Caco-2 (cell line): ENCODE measurements around the gene PRKACA. TPM values are rescaled to one million over a fixed set of nuclear protein-coding genes. Genes with fewer than 3 reads are reported as not detected.

ENCODE experiments used
- BruUV-seq: library from RNA; stranded (reverse); fragments of 400-500 nt; replicated peaks from 2 replicates; lab custom pipeline; 2021; lab: Mats Ljungman, UMichigan
- CTCF ChIA-PET: fragments of 300-600 bp; sonication (Branson Sonifier 250); formaldehyde crosslinking; loops from one replicate; lab custom pipeline; 2022; ENCODE audit warnings: antibody characterized with exemption; lab: Charles Lee
- POLR2A ChIA-PET: fragments of 300-600 bp; sonication (Branson Sonifier 250); formaldehyde crosslinking; loops from one replicate; lab custom pipeline; 2022; ENCODE audit warnings: antibody characterized with exemption; lab: Charles Lee
- DNase-seq, 2 experiments: peaks; one replicate each; pipeline versions ENCODE4 v3.0.0 to v3.0.0-alpha.2; 2020 to 2022
- H3K27me3 ChIP-seq: replicated peaks from 2 replicates; pipeline ENCODE4 v1.6.0; 2011; ENCODE audit warnings: low read length; ENCODE audit not compliant: control insufficient read depth, insufficient read depth
- H3K36me3 ChIP-seq: 2 replicates; pipeline ENCODE4 v1.5.1; 2011; ENCODE audit warnings: low read length; ENCODE audit not compliant: control insufficient read depth, insufficient read depth
- H3K4me1 ChIP-seq: fragments of 250-450 bp; sonication (Bioruptor Pico); 2 replicates; pipeline ENCODE4 v1.5.1; 2020; ENCODE audit warnings: mild to moderate bottlenecking
- H3K4me3 ChIP-seq: 2 replicates; pipeline ENCODE4 v1.5.1; 2011; ENCODE audit warnings: low read depth, mild to moderate bottlenecking, control low read depth, low read length
- H3K9me3 ChIP-seq: fragments of 250-450 bp; sonication (Bioruptor Pico); 2 replicates; pipeline ENCODE4 v1.5.1; 2020; ENCODE audit warnings: mild to moderate bottlenecking, moderate library complexity
- H3K27ac Mint-ChIP-seq: one replicate; pipeline ENCODE4 v1.8.0; 2022; ENCODE audit warnings: mixed read lengths; ENCODE audit not compliant: unreplicated experiment
- H3K27me3 Mint-ChIP-seq: one replicate; pipeline ENCODE4 v1.8.0; 2022; ENCODE audit warnings: mixed read lengths; ENCODE audit not compliant: insufficient read depth, unreplicated experiment
- H3K36me3 Mint-ChIP-seq: one replicate; pipeline ENCODE4 v1.8.0; 2022; ENCODE audit warnings: mild to moderate bottlenecking, mixed read lengths; ENCODE audit not compliant: insufficient read depth, unreplicated experiment
- H3K4me1 Mint-ChIP-seq: one replicate; pipeline ENCODE4 v1.8.0; 2022; ENCODE audit warnings: low read depth, mixed read lengths; ENCODE audit not compliant: unreplicated experiment
- H3K4me3 Mint-ChIP-seq: one replicate; pipeline ENCODE4 v1.8.0; 2022; ENCODE audit warnings: mild to moderate bottlenecking, moderate library complexity, mixed read lengths; ENCODE audit not compliant: unreplicated experiment
- H3K9me3 Mint-ChIP-seq: one replicate; pipeline ENCODE4 v1.8.0; 2022; ENCODE audit warnings: mixed read lengths; ENCODE audit not compliant: unreplicated experiment
- CTCF ChIP-seq, 2 experiments: fragments of 200-600 bp in 1 of 2; IDR thresholded peaks; 1 replicate in 1 of 2; 2 replicates in 1 of 2; pipeline versions ENCODE4 v1.5.1 to v1.8.0; 2011 to 2022; ENCODE audit warnings: antibody characterized with exemption in 1 of 2, control low read depth in 1 of 2, inconsistent platforms in 1 of 2, low read depth in 1 of 2, low read length in 1 of 2, mild to moderate bottlenecking in 1 of 2, moderate library complexity in 1 of 2; ENCODE audit not compliant: insufficient read depth in 1 of 2, severe bottlenecking in 1 of 2, unreplicated experiment in 1 of 2
- intact Hi-C: fragments of 100-400 bp; cut with micrococcal nuclease; formaldehyde crosslinking; loops from one replicate; pipeline ENCODE4 v1.10.0; 2022; ENCODE audit not compliant: unreplicated experiment
- total RNA-seq: library from RNA; stranded (reverse); gene quantifications from 2 replicates; pipeline ENCODE4 v1.2.3, GENCODE V29; 2022

The PRKACA gene
- total RNA-seq, 1 experiment from 2014 or later: 51.9 TPM

GRCh38 chr19:14082675-14082960 is 34.9 kb downstream of the PRKACA start:
- no peaks in the 10 kb centered on the region for H3K9me3 ChIP-seq
- peaks cover 10% of the 10 kb centered on the region; the same call in 1 of the 2 replicates for H3K4me1 ChIP-seq
- BruUV-seq: no TSS peak
- Mint-ChIP-seq H3K9me3 (no peaks in the 10 kb centered on the region), H3K27me3 (no peaks in the 10 kb centered on the region), H3K4me1 (no peaks in the 10 kb centered on the region), H3K27ac (no peak overlapping the region), H3K36me3 (peaks cover 10% of the 10 kb centered on the region), H3K4me3 (peak overlapping the region; percentile 93)
- DNase-seq: no peak
- H3K27me3 ChIP-seq: no peaks in the 10 kb centered on the region
- no peak overlapping the region for H3K4me3 ChIP-seq
- no peaks in the 10 kb centered on the region for H3K36me3 ChIP-seq
- intact Hi-C loops: loop anchor here (5.0 kb wide), 1 partner anchor 35 kb away; the partner anchor contains the start of gene PRKACA
- CTCF ChIA-PET: interaction anchor here (0.7 to 1.1 kb wide), 2 partner anchors 9 to 54 kb away, joined by 3 read pairs; partner anchors contain the start of gene ASF1B
- TF ChIP-seq CTCF (IDR thresholded peaks at IDR 0.05; ENCODE audit: insufficient read depth in 1 of 2, low read depth in 1 of 2, low read length in 1 of 2, severe bottlenecking in 1 of 2, unreplicated experiment in 1 of 2): no peak
- POLR2A ChIA-PET: no interaction called here

DNA sequence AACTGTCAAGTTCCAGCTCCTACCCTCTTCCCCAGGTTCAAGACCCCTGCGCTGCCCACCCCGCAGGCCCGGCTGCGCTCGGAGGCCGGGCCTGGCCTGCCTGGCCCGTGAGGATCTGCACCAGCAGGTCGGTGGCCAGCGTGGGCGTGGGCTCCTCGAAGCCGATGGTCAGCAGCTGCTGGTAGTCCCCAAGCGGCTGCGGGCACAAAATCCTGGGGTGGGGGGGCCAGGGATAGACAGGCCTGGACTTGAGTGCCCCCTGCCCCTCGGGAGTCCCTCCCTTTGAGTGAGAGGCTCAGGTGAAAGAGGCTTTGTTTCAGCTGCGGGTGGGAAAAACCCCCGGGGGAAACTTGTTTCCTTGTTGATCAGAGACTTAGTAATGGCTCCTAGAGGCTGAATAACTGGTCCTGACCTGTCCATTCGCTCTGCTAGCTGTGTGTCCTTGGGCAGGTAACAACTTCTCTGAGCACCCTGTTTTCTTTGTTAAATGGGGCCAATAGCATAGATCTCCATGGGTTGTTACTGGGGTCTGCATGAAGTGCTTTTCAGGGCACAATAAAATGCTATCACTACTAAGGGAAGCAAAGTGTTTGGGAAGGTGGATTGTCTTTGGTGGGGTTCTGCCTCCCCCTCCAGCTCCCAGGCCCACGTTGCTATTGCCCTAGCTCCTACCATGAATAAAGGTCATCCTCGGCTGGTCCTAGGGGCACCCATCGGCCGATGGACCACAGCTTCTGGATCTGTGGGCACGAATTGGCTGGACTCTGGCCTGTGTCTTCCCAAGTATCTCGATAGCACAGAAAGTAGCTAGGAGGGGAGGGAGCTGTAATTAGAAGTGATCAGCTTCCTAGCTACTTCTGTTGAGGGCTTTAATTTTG is 35.5 kb downstream of the PRKACA start:
- no peak for DNase-seq
- intact Hi-C loops: loop anchor here (2.0 to 5.0 kb wide), 2 partner anchors 35 to 55 kb away; partner anchors contain the start of genes ASF1B and PRKACA
- CTCF ChIA-PET: interaction anchor here (0.6 to 1.7 kb wide), 5 partner anchors 10 to 203 kb away, joined by 3 to 8 read pairs (median 6); partner anchors contain the start of genes ASF1B and MISP3
- no peaks in the 10 kb centered on the region for H3K9me3 Mint-ChIP-seq
- H3K4me1 ChIP-seq: peaks cover 10% of the 10 kb centered on the region; the same call in 1 of the 2 replicates
- peak overlapping the region; percentile 93 for H3K4me3 Mint-ChIP-seq
- no peaks in the 10 kb centered on the region for H3K27me3 Mint-ChIP-seq
- H3K4me3 ChIP-seq: peak overlapping the region; percentile 83
- H3K27me3 ChIP-seq: no peaks in the 10 kb centered on the region
- no peak for TF ChIP-seq CTCF (IDR thresholded peaks at IDR 0.05; ENCODE audit: insufficient read depth in 1 of 2, low read depth in 1 of 2, low read length in 1 of 2, severe bottlenecking in 1 of 2, unreplicated experiment in 1 of 2)
- H3K9me3 ChIP-seq: no peaks in the 10 kb centered on the region
- no peaks in the 10 kb centered on the region for H3K4me1 Mint-ChIP-seq
- H3K36me3 Mint-ChIP-seq: peaks cover 10% of the 10 kb centered on the region
- BruUV-seq: TSS peak; percentile 62
- POLR2A ChIA-PET: interaction anchor here (0.6 kb wide), 1 partner anchor 229 kb away, joined by 11 read pairs; no protein-coding TSS in a partner anchor
- peak overlapping the region; percentile 95 for H3K27ac Mint-ChIP-seq
- H3K36me3 ChIP-seq: no peaks in the 10 kb centered on the region
